MM.1S (cell line): ENCODE results near the gene MAPK4.

Experiments used
- DNase-seq: peaks from one replicate; pipeline ENCODE4 v3.0.0-alpha.2; 2015
- H2AFZ ChIP-seq: fragments of 300-600 bp; sonication (generic); 2 replicates; pipeline ENCODE4 v1.6.0; 2016; ENCODE audit warnings: antibody characterized with exemption, low read length
- H3F3A ChIP-seq: fragments of 300-600 bp; sonication (generic); 2 replicates; pipeline ENCODE4 v1.6.1; 2016; ENCODE audit warnings: mild to moderate bottlenecking, antibody characterized with exemption, low read length, moderate library complexity, mixed read lengths; ENCODE audit not compliant: insufficient read depth
- H3K27ac ChIP-seq: fragments of 300-600 bp; sonication (generic); 2 replicates; pipeline ENCODE4 v1.5.1; 2016; ENCODE audit warnings: mild to moderate bottlenecking, low read length
- H3K27me3 ChIP-seq: fragments of 300-600 bp; sonication (generic); replicated peaks from 2 replicates; pipeline ENCODE4 v1.6.0; 2016; ENCODE audit warnings: low read length; ENCODE audit not compliant: insufficient read depth
- H3K36me3 ChIP-seq: fragments of 300-600 bp; sonication (generic); replicated peaks from 2 replicates; pipeline ENCODE4 v1.6.1; 2016; ENCODE audit warnings: mild to moderate bottlenecking, low read length, mixed read lengths; ENCODE audit not compliant: insufficient read depth
- H3K4me1 ChIP-seq: fragments of 300-600 bp; sonication (generic); 2 replicates; pipeline ENCODE4 v1.6.1; 2016; ENCODE audit warnings: low read length, mixed read lengths
- H3K4me2 ChIP-seq: fragments of 300-600 bp; sonication (generic); 2 replicates; pipeline ENCODE4 v1.6.0; 2016; ENCODE audit warnings: low read depth, low read length
- H3K4me3 ChIP-seq: fragments of 300-600 bp; sonication (generic); 2 replicates; pipeline ENCODE4 v1.5.1; 2016; ENCODE audit warnings: low read length, mixed read lengths
- H3K79me2 ChIP-seq: fragments of 300-600 bp; sonication (generic); 2 replicates; pipeline ENCODE4 v1.6.1; 2016; ENCODE audit warnings: mixed run types, low read length, mixed read lengths
- H3K9ac ChIP-seq: fragments of 300-600 bp; sonication (generic); 2 replicates; pipeline ENCODE4 v1.6.1; 2016; ENCODE audit warnings: low read length, mixed read lengths
- H3K9me2 ChIP-seq: fragments of 300-600 bp; sonication (generic); replicated peaks from 2 replicates; pipeline ENCODE4 v1.6.1; 2016; ENCODE audit warnings: mild to moderate bottlenecking, low read length, mixed read lengths; ENCODE audit not compliant: insufficient read depth
- H3K9me3 ChIP-seq: fragments of 300-600 bp; sonication (generic); replicated peaks from 2 replicates; pipeline ENCODE4 v1.6.1; 2016; ENCODE audit warnings: mild to moderate bottlenecking, low read length, mixed read lengths; ENCODE audit not compliant: insufficient read depth
- H4K20me1 ChIP-seq: fragments of 300-600 bp; sonication (generic); 2 replicates; pipeline ENCODE4 v1.6.1; 2016; ENCODE audit warnings: mild to moderate bottlenecking, low read length, moderate library complexity, mixed read lengths; ENCODE audit not compliant: insufficient read depth
- EZH2 ChIP-seq: fragments of 300-600 bp; sonication (generic); optimal IDR thresholded peaks from 2 replicates; pipeline ENCODE3; 2017; ENCODE audit warnings: low read depth, mild to moderate bottlenecking, antibody characterized with exemption, low read length, mixed read lengths
- EZH2phosphoT487 ChIP-seq: fragments of 300-600 bp; sonication (generic); IDR thresholded peaks from 2 replicates; pipeline ENCODE4 v1.6.1; 2018; ENCODE audit warnings: antibody characterized with exemption, low read length
- TF ChIP-seq, protein P1 (sequence below): fragments of 300-600 bp; sonication (generic); IDR thresholded peaks from 2 replicates; pipeline ENCODE4 v1.5.1; 2016; ENCODE audit warnings: antibody characterized with exemption, low read length, mixed read lengths

Gene MAPK4

DNA sequence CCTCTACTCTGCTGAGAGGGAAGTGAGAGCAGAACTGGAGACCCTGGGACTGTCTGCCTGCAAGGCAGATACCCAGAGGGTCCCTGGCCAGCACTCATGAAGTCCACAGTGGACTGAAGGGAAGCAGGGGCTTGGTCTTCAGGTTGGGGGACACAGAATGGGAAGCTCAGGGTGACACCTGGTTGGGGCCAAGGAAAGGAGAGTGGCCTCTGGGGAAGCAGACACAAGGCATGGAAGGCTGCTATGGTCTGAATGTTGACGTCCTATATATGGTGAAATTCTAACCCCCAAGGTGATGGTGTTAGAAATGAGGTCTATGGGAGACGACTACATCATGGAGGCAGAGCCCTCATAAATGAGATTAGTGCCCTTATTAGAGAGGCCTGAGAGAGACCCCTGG is 190.7 kb downstream of the MAPK4 start:
- Histone ChIP-seq H3K4me2 (no peak overlapping the region), H3K36me3 (no peaks in the 10 kb centered on the region), H3K79me2 (no peaks in the 10 kb centered on the region), H3K9ac (no peak overlapping the region), H3K4me3 (no peak overlapping the region), H3K27ac (no peak overlapping the region), H3K9me2 (no peaks in the 10 kb centered on the region), H3F3A (no peaks in the 10 kb centered on the region), H4K20me1 (no peaks in the 10 kb centered on the region), H3K27me3 (no peaks in the 10 kb centered on the region), H3K4me1 (no peaks in the 10 kb centered on the region), H2AFZ (no peak overlapping the region), H3K9me3 (no peaks in the 10 kb centered on the region)
- no peak for DNase-seq
- TF ChIP-seq, protein P1, sequence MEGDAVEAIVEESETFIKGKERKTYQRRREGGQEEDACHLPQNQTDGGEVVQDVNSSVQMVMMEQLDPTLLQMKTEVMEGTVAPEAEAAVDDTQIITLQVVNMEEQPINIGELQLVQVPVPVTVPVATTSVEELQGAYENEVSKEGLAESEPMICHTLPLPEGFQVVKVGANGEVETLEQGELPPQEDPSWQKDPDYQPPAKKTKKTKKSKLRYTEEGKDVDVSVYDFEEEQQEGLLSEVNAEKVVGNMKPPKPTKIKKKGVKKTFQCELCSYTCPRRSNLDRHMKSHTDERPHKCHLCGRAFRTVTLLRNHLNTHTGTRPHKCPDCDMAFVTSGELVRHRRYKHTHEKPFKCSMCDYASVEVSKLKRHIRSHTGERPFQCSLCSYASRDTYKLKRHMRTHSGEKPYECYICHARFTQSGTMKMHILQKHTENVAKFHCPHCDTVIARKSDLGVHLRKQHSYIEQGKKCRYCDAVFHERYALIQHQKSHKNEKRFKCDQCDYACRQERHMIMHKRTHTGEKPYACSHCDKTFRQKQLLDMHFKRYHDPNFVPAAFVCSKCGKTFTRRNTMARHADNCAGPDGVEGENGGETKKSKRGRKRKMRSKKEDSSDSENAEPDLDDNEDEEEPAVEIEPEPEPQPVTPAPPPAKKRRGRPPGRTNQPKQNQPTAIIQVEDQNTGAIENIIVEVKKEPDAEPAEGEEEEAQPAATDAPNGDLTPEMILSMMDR, result no peak
- TF ChIP-seq EZH2phosphoT487 (no peak), EZH2 (no peak)

DNA sequence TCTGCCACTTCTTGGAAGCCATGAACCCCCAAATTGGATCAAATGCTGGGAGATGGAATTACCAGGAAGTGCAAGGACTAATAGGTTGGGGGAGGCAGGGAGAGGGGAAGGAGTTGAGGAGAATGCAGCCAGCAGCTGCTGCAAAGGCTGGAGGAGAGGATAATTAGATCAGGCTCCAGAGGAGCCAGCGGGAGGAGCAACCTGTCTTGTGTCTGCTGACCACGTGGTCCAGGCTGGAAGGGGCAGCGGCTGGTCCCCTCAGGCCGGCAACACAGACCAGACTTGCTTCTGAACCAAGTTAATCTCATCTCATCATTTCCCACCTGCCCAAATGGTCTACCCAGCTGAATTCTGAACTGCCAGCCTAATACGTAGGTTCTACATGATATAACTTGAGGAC is 191.6 kb downstream of the MAPK4 start:
- Histone ChIP-seq H2AFZ (no peak overlapping the region), H3F3A (no peaks in the 10 kb centered on the region)

DNA sequence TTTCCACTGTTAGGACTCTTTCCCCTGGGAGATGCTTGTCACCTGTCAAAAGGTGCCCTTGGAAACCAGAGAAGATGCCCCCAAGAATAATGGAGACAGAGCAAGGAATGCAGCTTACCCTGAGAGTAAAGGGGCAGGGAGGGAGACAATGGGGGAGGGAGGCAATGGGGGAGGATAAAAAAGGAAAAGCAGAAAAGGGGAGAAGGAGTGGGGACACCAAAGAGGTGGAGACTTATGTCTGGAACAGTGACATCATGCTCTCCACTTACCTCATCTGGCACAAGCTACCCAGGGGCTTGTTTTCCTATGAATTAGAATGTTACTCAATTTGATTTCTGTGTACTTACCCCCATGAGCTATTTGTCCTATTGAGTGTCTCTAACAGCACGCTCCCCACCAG is 192.1 kb downstream of the MAPK4 start:
- Histone ChIP-seq H3K27ac (no peak overlapping the region), H3K36me3 (no peaks in the 10 kb centered on the region), H3K79me2 (no peaks in the 10 kb centered on the region), H3K9me3 (no peaks in the 10 kb centered on the region), H3K4me2 (no peak overlapping the region), H4K20me1 (no peaks in the 10 kb centered on the region), H3K9me2 (no peaks in the 10 kb centered on the region), H3K4me3 (no peak overlapping the region), H3F3A (no peaks in the 10 kb centered on the region), H2AFZ (no peak overlapping the region), H3K4me1 (no peaks in the 10 kb centered on the region), H3K9ac (no peak overlapping the region), H3K27me3 (no peaks in the 10 kb centered on the region)
- TF ChIP-seq, protein P1, result no peak
- no peak for TF ChIP-seq EZH2
- TF ChIP-seq EZH2phosphoT487, result no peak
- no peak for DNase-seq

More for the DNA sequence above, 191.6 kb downstream of the MAPK4 start:
- H3K9ac ChIP-seq, result no peak overlapping the region
- H3K9me2 ChIP-seq, result no peaks in the 10 kb centered on the region
- no peak overlapping the region for H3K27ac ChIP-seq
- no peaks in the 10 kb centered on the region for H3K36me3 ChIP-seq
- H3K27me3 ChIP-seq, result no peaks in the 10 kb centered on the region
- no peaks in the 10 kb centered on the region for H3K79me2 ChIP-seq
- no peak overlapping the region for H3K4me2 ChIP-seq
- H3K4me1 ChIP-seq, result no peaks in the 10 kb centered on the region
- H3K4me3 ChIP-seq, result no peak overlapping the region
- H4K20me1 ChIP-seq, result no peaks in the 10 kb centered on the region
- TF ChIP-seq, protein P1, result no peak
- TF ChIP-seq EZH2, result no peak
- TF ChIP-seq EZH2phosphoT487, result no peak
- DNase-seq, result no peak
- H3K9me3 ChIP-seq, result no peaks in the 10 kb centered on the region
